Activated CD4-positive, alpha-beta T cell treated with anti-CD3 and anti-CD28 coated beads, Interleukin-2, Interleukin-6, amounts not matched to agents 100 ng/mL and 50 ng/mL, durations not matched to agents 16 hours and 8 hours (primary cell): Measurements from ENCODE around the gene SPEG.
"Not testable (repeated sequence)": the region's sequence is repeated elsewhere in the genome, so short reads cannot be mapped to it uniquely, and the experiment has no call there.

ENCODE experiments used
- DNase-seq: peaks from one replicate; pipeline ENCODE4 v3.0.0-alpha.2; 2020

SPEG gene

GRCh38 chr2:219434718-219435525 is at the start of gene SPEG:
Gene SPEG (plus strand): TSS chr2:219434843. CDS start chr2:219434978, 135 bp downstream.
- no peak for DNase-seq

- no peak for DNase-seq
These were observed 49.8 kb upstream of the SPEG start for GRCh38 chr2:219384859-219385258.

GRCh38 chr2:219385958-219386520 is 48.6 kb upstream of the SPEG start:
- no peak for DNase-seq

- DNase-seq, result peak; percentile 9
These were observed 47.9 kb upstream of the SPEG start for GRCh38 chr2:219386532-219387280.

GRCh38 chr2:219387306-219388120 is 47.1 kb upstream of the SPEG start, which contains the start of gene DNPEP:
Gene DNPEP (minus strand): TSS chr2:219387912. CDS start chr2:219387794, 118 bp downstream.
- peak; percentile 98 for DNase-seq

GRCh38 chr2:219388121-219388906 is 46.3 kb upstream of the SPEG start:
- peak; percentile 99 for DNase-seq

- DNase-seq, result no peak
These were observed 45.8 kb upstream of the SPEG start for GRCh38 chr2:219388907-219389156.

- no peak for DNase-seq
These were observed 41.9 kb upstream of the SPEG start for GRCh38 chr2:219392754-219393153.

GRCh38 chr2:219395056-219395455 is 39.6 kb upstream of the SPEG start:
- not testable (repeated sequence) for DNase-seq

GRCh38 chr2:219395609-219396008 is 39.0 kb upstream of the SPEG start:
- DNase-seq, result no peak

- DNase-seq, result no peak
These were observed 37.7 kb upstream of the SPEG start for GRCh38 chr2:219396863-219397457.

- no peak for DNase-seq
These were observed 35.8 kb upstream of the SPEG start for GRCh38 chr2:219398721-219399363.

- DNase-seq, result no peak
These were observed 34.7 kb upstream of the SPEG start for GRCh38 chr2:219399716-219400478.

- no peak for DNase-seq
These were observed 34.1 kb upstream of the SPEG start for GRCh38 chr2:219400562-219400961.

- no peak for DNase-seq
These were observed 33.0 kb upstream of the SPEG start for GRCh38 chr2:219401606-219402005.

GRCh38 chr2:219402665-219403515 is 31.8 kb upstream of the SPEG start:
- peak; percentile 70 for DNase-seq

- no peak for DNase-seq
These were observed 30.8 kb upstream of the SPEG start for GRCh38 chr2:219403861-219404260.

- no peak for DNase-seq
These were observed 30.2 kb upstream of the SPEG start for GRCh38 chr2:219404291-219404910.

GRCh38 chr2:219404954-219405353 is 29.7 kb upstream of the SPEG start:
- DNase-seq, result no peak
